ENCODE data around the gene PLK4. TPM values are rescaled to one million over a fixed set of nuclear protein-coding genes. Genes with fewer than 3 reads are reported as not detected.

The PLK4 gene
- total and polyA plus RNA-seq, 2 of the 4 experiments (the other 2 are of a cell fraction): 11.2 to 15.1 TPM

DNA sequence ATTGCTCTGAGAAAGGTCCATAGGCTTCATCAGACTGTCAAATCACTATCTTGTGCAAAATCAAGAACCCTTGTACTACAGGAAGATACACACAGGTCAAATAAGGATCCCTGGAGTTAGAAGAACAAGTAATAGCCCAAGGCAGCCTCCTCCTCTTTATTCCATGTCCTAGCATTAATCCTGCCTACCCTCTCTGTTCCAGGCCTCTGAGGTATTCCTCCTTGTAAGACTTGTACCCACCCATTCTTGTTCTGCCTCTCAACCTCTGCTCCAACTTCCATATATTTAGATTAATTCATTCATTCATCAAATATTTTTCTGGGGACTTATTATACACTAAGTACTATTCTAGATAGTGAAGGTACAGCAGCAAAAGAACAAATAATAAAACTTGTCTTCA lies 10.4 kb upstream of the PLK4 start:
- Histone ChIP-seq H3K4me3 (ENCODE audit: insufficient read depth, low read depth, low read length) (no peak overlapping the region), H4K8ac (ENCODE audit: low read depth in 2 of 2, low read length in 2 of 2) (no peak overlapping the region), H3K18ac (ENCODE audit: low read depth, low read length) (no peak overlapping the region), H3K79me1 (ENCODE audit: low read depth in 1 of 2, low read length in 2 of 2) (peaks cover 0 to 11% of the 10 kb centered on the region in 2 experiments; a peak in 1 of 4 replicates), H4K20me1 (ENCODE audit: insufficient read depth, low read length) (no peaks in the 10 kb centered on the region), H2AK5ac (ENCODE audit: low read depth, low read length) (no peak overlapping the region), H3K4me1 (ENCODE audit: control insufficient read depth, insufficient read depth, low read length) (peaks cover 6% of the 10 kb centered on the region), H3K27me3 (ENCODE audit: control insufficient read depth, insufficient read depth, low read length) (no peaks in the 10 kb centered on the region), H3K27ac (ENCODE audit: insufficient read depth, low read length) (no peak overlapping the region), H3K14ac (replicated peaks; ENCODE audit: low read depth, low read length) (0 out of 2 replicates have a peak overlapping the region, but pooled peaks have one; percentile 3), H3K9ac (ENCODE audit: low read depth, low read length) (no peak overlapping the region), H3K56ac (ENCODE audit: extremely low read depth, insufficient read depth, low read length) (no peak overlapping the region), H3K23ac (ENCODE audit: low read depth, low read length) (no peak overlapping the region), H2BK120ac (ENCODE audit: low read depth, low read length) (no peak overlapping the region), H2BK20ac (ENCODE audit: low read depth, low read length) (no peak overlapping the region), H4K5ac (ENCODE audit: low read depth, low read length) (peak overlapping the region; percentile 58; the same call in 1 of the 2 replicates), H2AFZ (replicated peaks; ENCODE audit: low read length, poor library complexity) (no peak overlapping the region), H2BK15ac (ENCODE audit: low read depth, low read length) (no peak overlapping the region), H2BK5ac (ENCODE audit: low read depth, low read length, poor library complexity, severe bottlenecking) (no peak overlapping the region), H3K9me1 (ENCODE audit: insufficient read depth, low read length) (no peaks in the 10 kb centered on the region), H4K91ac (ENCODE audit: insufficient read depth, low read depth, low read length) (no peak overlapping the region), H3K4ac (ENCODE audit: low read depth, low read length) (no peak overlapping the region), H3K4me2 (ENCODE audit: low read depth, low read length) (no peak overlapping the region), H3K36me3 (ENCODE audit: control insufficient read depth, insufficient read depth, low read length) (no peaks in the 10 kb centered on the region), H3K9me3 (ENCODE audit: control insufficient read depth, insufficient read depth, low read length) (no peaks in the 10 kb centered on the region), H2AK9ac (replicated peaks; ENCODE audit: low read depth, low read length, poor library complexity) (no peak overlapping the region)
- no peak for TF ChIP-seq MXI1 (IDR thresholded peaks at IDR 0.05; ENCODE audit: borderline replicate concordance, low read depth, low read length)
- TF ChIP-seq CTCF (conservative IDR thresholded peaks at IDR 0.05; ENCODE audit: low read depth, low read length): no peak
- no peak for TF ChIP-seq ELK1 (IDR thresholded peaks at IDR 0.05; ENCODE audit: borderline replicate concordance, low read depth, low read length)
- TF ChIP-seq BHLHE40 (IDR thresholded peaks at IDR 0.05; ENCODE audit: low read depth, low read length): no peak
- TF ChIP-seq FOS (IDR thresholded peaks at IDR 0.05; ENCODE audit: low read depth, low read length): no peak
- TF ChIP-seq MAFK (IDR thresholded peaks at IDR 0.05; ENCODE audit: low read depth, low read length): no peak
- TF ChIP-seq CEBPB (IDR thresholded peaks at IDR 0.05; ENCODE audit: low read depth, low read length): no peak
- TF ChIP-seq MAZ (IDR thresholded peaks at IDR 0.05; ENCODE audit: borderline replicate concordance, low read depth, low read length): no peak
- no peak for TF ChIP-seq SMC3 (IDR thresholded peaks at IDR 0.05; ENCODE audit: low read depth, low read length)
- TF ChIP-seq NFE2L2 (IDR thresholded peaks at IDR 0.05; ENCODE audit: low read depth, low read length): no peak
- TF ChIP-seq RFX5 (IDR thresholded peaks at IDR 0.05; ENCODE audit: low read depth, low read length): no peak
- TF ChIP-seq, protein P1, sequence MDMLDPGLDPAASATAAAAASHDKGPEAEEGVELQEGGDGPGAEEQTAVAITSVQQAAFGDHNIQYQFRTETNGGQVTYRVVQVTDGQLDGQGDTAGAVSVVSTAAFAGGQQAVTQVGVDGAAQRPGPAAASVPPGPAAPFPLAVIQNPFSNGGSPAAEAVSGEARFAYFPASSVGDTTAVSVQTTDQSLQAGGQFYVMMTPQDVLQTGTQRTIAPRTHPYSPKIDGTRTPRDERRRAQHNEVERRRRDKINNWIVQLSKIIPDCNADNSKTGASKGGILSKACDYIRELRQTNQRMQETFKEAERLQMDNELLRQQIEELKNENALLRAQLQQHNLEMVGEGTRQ (IDR thresholded peaks at IDR 0.05; ENCODE audit: low read depth, low read length): no peak
- no peak for TF ChIP-seq RAD21 (IDR thresholded peaks at IDR 0.05; ENCODE audit: low read length)
- no peak for TF ChIP-seq POLR2A (IDR thresholded peaks at IDR 0.05; ENCODE audit: low read depth, low read length)
- ChIA-PET CTCF (interaction anchor here (0.6 kb wide), 1 partner anchor 14 kb away, joined by 3 read pairs; no protein-coding TSS in a partner anchor), POLR2A (ENCODE audit: unreplicated experiment) (no interaction called here)
- intact Hi-C loops (cut with micrococcal nuclease) (no loop called here), dilution Hi-C loops (cut with HindIII; ENCODE audit: low sequenced_read_pairs, unreplicated experiment) (no loop called here), in situ Hi-C loops (cut with MboI; ENCODE audit: low sequenced_read_pairs) (no loop called here)
- no peak for DNase-seq
- no TSS peak for BruUV-seq (replicated peaks)
- no peak; the same call in 1 of the 2 replicates for ATAC-seq (ENCODE audit: low read depth)
